ENCODE results near the gene SEMA3E.

Gene SEMA3E

DNA sequence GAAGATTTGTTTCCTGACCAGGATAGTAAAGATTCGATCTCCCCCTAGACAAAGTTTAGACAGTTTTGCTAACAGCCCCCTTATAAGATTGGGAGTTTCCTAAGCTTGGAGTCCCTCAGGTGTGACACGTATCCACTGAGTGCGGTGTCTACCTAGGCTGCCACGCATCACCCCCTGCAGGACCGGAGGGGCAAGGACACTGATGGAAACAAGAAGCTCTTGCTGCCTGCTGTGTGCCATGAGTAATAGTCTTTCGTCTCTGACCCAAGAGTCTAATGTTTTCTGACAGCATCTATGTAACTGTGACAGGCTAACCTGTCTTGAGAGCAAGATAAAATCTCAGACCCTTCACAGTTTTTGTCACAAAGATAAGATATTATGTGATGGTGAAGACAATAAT is 173.5 kb downstream of the SEMA3E start:
- ChIA-PET CTCF (interaction anchor here (1.1 kb wide), 1 partner anchor 47 kb away, joined by 3 read pairs; no protein-coding TSS in a partner anchor), POLR2A (no interaction called here)
- Histone ChIP-seq H3K36me3 (ENCODE audit: control insufficient read depth in 4 of 4, insufficient read depth in 4 of 4, low read length in 3 of 4) (no peaks in the 10 kb centered on the region), H3K9me3 (ENCODE audit: control extremely low read depth in 1 of 5, control insufficient read depth in 4 of 5, insufficient read depth in 2 of 5, low read depth in 1 of 5, low read length in 4 of 5) (no peaks in the 10 kb centered on the region), H3K27me3 (replicated peaks in 2 of 5; ENCODE audit: control insufficient read depth in 4 of 5, insufficient read depth in 5 of 5, low read length in 4 of 5) (no peaks in the 10 kb centered on the region), H3K27ac (ENCODE audit: insufficient read depth in 1 of 2, low read depth in 1 of 2, low read length in 2 of 2, poor library complexity in 1 of 2, severe bottlenecking in 2 of 2) (no peak overlapping the region), H3K4me3 (ENCODE audit: control insufficient read depth in 1 of 7, extremely low read depth in 1 of 7, insufficient read depth in 4 of 7, low read depth in 2 of 7, low read length in 6 of 7) (no peak overlapping the region), H3K4me1 (ENCODE audit: control extremely low read depth in 1 of 4, control insufficient read depth in 4 of 4, insufficient read depth in 4 of 4, low read length in 3 of 4) (no peaks in the 10 kb centered on the region)
- no peak for DNase-seq
- 77% methylated on average over 6 of the region's 6 CpGs for WGBS (ENCODE audit: insufficient coverage)

DNA sequence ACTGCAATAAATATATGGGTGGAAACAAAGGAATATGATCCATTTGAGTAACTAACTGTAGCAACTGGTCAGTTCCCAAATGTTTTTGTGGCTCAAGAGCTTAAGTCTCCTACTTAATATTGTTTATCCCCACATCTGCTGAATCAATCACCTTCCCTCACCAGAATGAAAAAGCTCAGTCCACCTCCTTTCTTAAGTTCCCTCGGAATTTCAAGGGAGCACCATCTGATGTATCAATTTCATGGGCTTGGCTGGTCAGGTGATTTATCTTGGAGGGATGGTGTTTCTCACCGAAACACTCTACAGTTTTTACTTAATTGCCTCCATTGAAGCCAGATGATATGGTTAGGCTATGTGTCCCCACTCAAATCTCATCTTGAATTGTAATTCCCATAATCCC is 176.6 kb downstream of the SEMA3E start:
- H3K4me1 ChIP-seq (ENCODE audit: control extremely low read depth in 1 of 4, control insufficient read depth in 4 of 4, insufficient read depth in 4 of 4, low read length in 3 of 4) = peaks cover 3 to 9% (median 5%) of the 10 kb centered on the region in 4 experiments
- H3K27me3 ChIP-seq (replicated peaks in 2 of 5; ENCODE audit: control insufficient read depth in 4 of 5, insufficient read depth in 5 of 5, low read length in 4 of 5) = no peaks in the 10 kb centered on the region
- no peak for DNase-seq
- H3K9me3 ChIP-seq (ENCODE audit: control extremely low read depth in 1 of 5, control insufficient read depth in 4 of 5, insufficient read depth in 2 of 5, low read depth in 1 of 5, low read length in 4 of 5) = no peaks in the 10 kb centered on the region
- CTCF ChIA-PET = no interaction called here
- no peak overlapping the region for H3K27ac ChIP-seq (ENCODE audit: insufficient read depth in 1 of 2, low read depth in 1 of 2, low read length in 2 of 2, poor library complexity in 1 of 2, severe bottlenecking in 2 of 2)
- no peaks in the 10 kb centered on the region for H3K36me3 ChIP-seq (ENCODE audit: control insufficient read depth in 4 of 4, insufficient read depth in 4 of 4, low read length in 3 of 4)
- WGBS (ENCODE audit: insufficient coverage) = no CpG with 5 or more reads among the region's 2 CpGs
- POLR2A ChIA-PET = no interaction called here
- H3K4me3 ChIP-seq (ENCODE audit: control insufficient read depth in 1 of 7, extremely low read depth in 1 of 7, insufficient read depth in 4 of 7, low read depth in 2 of 7, low read length in 6 of 7) = no peak overlapping the region

DNA sequence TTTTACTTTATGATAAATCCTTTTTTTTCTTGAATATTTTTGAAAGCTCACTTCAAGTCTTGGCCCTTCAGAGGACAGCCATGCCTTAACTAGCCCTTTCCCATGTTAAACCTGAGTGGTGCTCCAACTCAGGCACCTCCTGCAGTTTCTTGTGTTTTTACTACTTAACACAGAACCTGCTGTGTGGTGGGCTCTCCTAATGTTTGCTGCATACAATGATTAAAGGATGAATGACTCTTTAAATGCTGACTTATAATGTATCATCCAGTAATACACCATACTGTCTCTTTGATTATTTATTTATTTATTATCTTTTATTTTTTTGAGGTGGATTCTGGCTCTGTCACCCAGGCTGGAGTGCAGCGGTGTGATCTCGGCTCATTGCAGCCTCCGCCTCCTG is 179.4 kb downstream of the SEMA3E start:
- Histone ChIP-seq H3K9me3 (ENCODE audit: control extremely low read depth in 1 of 5, control insufficient read depth in 4 of 5, insufficient read depth in 2 of 5, low read depth in 1 of 5, low read length in 4 of 5) (no peaks in the 10 kb centered on the region), H3K27ac (ENCODE audit: insufficient read depth in 1 of 2, low read depth in 1 of 2, low read length in 2 of 2, poor library complexity in 1 of 2, severe bottlenecking in 2 of 2) (no peak overlapping the region), H3K27me3 (replicated peaks in 2 of 5; ENCODE audit: control insufficient read depth in 4 of 5, insufficient read depth in 5 of 5, low read length in 4 of 5) (no peaks in the 10 kb centered on the region), H3K4me3 (ENCODE audit: control insufficient read depth in 1 of 7, extremely low read depth in 1 of 7, insufficient read depth in 4 of 7, low read depth in 2 of 7, low read length in 6 of 7) (no peak overlapping the region), H3K4me1 (ENCODE audit: control extremely low read depth in 1 of 4, control insufficient read depth in 4 of 4, insufficient read depth in 4 of 4, low read length in 3 of 4) (peaks cover 3 to 9% (median 5%) of the 10 kb centered on the region in 4 experiments), H3K36me3 (ENCODE audit: control insufficient read depth in 4 of 4, insufficient read depth in 4 of 4, low read length in 3 of 4) (no peaks in the 10 kb centered on the region)
- ChIA-PET CTCF (no interaction called here), POLR2A (no interaction called here)
- DNase-seq = no peak
- 95% methylated on average over 3 of the region's 3 CpGs for WGBS (ENCODE audit: insufficient coverage)

DNA sequence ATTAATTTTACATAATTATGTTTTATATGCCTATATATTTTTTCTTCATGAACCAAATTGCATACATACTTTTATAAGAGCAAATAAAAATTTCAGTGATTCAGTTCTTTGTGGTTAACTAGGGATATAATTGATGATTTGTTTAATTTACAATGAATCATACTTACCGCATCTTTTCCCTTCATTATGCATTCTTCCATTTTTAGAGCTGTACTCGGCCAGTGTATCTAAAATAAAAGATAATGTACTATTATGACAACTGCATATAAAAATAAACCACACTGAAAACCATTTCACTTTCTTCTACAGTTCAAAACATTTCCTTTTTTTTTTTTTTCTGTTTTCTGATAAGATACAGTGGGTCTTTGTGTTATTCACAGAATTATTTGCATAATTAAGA is 179.9 kb downstream of the SEMA3E start:
- no peak for DNase-seq
- H3K4me1 ChIP-seq (ENCODE audit: control extremely low read depth in 1 of 4, control insufficient read depth in 4 of 4, insufficient read depth in 4 of 4, low read length in 3 of 4) = peaks cover 3 to 9% (median 5%) of the 10 kb centered on the region in 4 experiments
- ChIA-PET CTCF (no interaction called here), POLR2A (interaction anchor here (0.6 kb wide), 1 partner anchor 478 kb away, joined by 4 read pairs; no protein-coding TSS in a partner anchor)
- no peaks in the 10 kb centered on the region for H3K9me3 ChIP-seq (ENCODE audit: control extremely low read depth in 1 of 5, control insufficient read depth in 4 of 5, insufficient read depth in 2 of 5, low read depth in 1 of 5, low read length in 4 of 5)
- no CpG with 5 or more reads among the region's 2 CpGs for WGBS (ENCODE audit: insufficient coverage)
- H3K27ac ChIP-seq (ENCODE audit: insufficient read depth in 1 of 2, low read depth in 1 of 2, low read length in 2 of 2, poor library complexity in 1 of 2, severe bottlenecking in 2 of 2) = no peak overlapping the region
- H3K27me3 ChIP-seq (replicated peaks in 2 of 5; ENCODE audit: control insufficient read depth in 4 of 5, insufficient read depth in 5 of 5, low read length in 4 of 5) = no peaks in the 10 kb centered on the region
- no peak overlapping the region for H3K4me3 ChIP-seq (ENCODE audit: control insufficient read depth in 1 of 7, extremely low read depth in 1 of 7, insufficient read depth in 4 of 7, low read depth in 2 of 7, low read length in 6 of 7)
- H3K36me3 ChIP-seq (ENCODE audit: control insufficient read depth in 4 of 4, insufficient read depth in 4 of 4, low read length in 3 of 4) = no peaks in the 10 kb centered on the region

DNA sequence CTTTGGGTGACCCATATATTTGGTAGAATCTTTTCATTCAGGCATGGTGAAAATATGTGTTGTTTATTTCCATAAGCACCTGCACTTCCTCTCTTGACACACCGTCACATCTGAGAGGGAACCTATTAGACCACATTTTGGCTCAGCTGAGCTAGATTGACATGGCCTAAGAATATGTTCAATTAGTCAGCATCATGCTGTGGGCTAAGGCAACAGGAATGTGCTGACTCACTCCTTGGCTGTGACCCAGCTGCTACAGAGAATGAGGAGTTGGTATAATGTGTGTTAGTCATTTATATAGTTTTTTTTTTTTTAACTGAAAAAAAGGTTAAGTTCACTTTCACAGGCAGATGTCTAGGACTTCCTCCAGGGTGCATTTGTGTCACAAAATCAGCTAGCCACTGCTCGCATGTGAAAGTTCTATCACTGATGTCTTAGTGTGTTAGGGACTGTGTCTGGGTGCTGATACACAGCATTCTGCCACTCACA is 180.6 kb downstream of the SEMA3E start:
- H3K27ac ChIP-seq (ENCODE audit: insufficient read depth in 1 of 2, low read depth in 1 of 2, low read length in 2 of 2, poor library complexity in 1 of 2, severe bottlenecking in 2 of 2) = peak overlapping the region in 1 of 2 experiments; percentile 17
- DNase-seq = peak; percentile 95 to 99 (median 99)
- peaks cover 3 to 9% (median 5%) of the 10 kb centered on the region in 4 experiments for H3K4me1 ChIP-seq (ENCODE audit: control extremely low read depth in 1 of 4, control insufficient read depth in 4 of 4, insufficient read depth in 4 of 4, low read length in 3 of 4)
- 0% methylated on average over 2 of the region's 2 CpGs for WGBS (ENCODE audit: insufficient coverage)
- H3K9me3 ChIP-seq (ENCODE audit: control extremely low read depth in 1 of 5, control insufficient read depth in 4 of 5, insufficient read depth in 2 of 5, low read depth in 1 of 5, low read length in 4 of 5) = no peaks in the 10 kb centered on the region
- ChIA-PET CTCF (interaction anchor here (0.6 kb wide), 1 partner anchor 18 kb away, joined by 3 read pairs; no protein-coding TSS in a partner anchor), POLR2A (interaction anchor here (0.6 kb wide), 1 partner anchor 479 kb away, joined by 4 read pairs; no protein-coding TSS in a partner anchor)
- no peaks in the 10 kb centered on the region for H3K36me3 ChIP-seq (ENCODE audit: control insufficient read depth in 4 of 4, insufficient read depth in 4 of 4, low read length in 3 of 4)
- no peak overlapping the region for H3K4me3 ChIP-seq (ENCODE audit: control insufficient read depth in 1 of 7, extremely low read depth in 1 of 7, insufficient read depth in 4 of 7, low read depth in 2 of 7, low read length in 6 of 7)
- H3K27me3 ChIP-seq (replicated peaks in 2 of 5; ENCODE audit: control insufficient read depth in 4 of 5, insufficient read depth in 5 of 5, low read length in 4 of 5) = no peaks in the 10 kb centered on the region

DNA sequence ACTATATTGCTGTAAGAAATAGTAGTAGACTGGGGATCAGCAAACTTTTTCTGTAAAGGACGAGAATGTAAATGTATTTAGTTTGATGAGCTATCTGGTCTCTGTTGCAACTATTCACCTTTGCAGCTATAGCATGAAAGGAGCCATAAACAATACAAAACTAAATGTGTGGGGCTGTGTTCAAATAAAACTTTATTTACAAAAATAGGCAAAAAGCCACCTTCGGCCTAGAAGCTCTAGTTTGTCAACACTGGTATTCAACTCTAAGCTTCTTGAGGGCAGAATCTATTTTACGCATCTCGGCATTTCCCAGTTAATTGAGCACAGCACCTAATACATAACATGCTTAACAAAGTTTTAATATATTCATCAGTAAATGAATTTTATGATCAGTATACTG is 181.4 kb downstream of the SEMA3E start:
- no peaks in the 10 kb centered on the region for H3K36me3 ChIP-seq (ENCODE audit: control insufficient read depth in 4 of 4, insufficient read depth in 4 of 4, low read length in 3 of 4)
- 100% methylated on average over 1 of the region's 4 CpGs for WGBS (ENCODE audit: insufficient coverage)
- H3K4me1 ChIP-seq (ENCODE audit: control extremely low read depth in 1 of 4, control insufficient read depth in 4 of 4, insufficient read depth in 4 of 4, low read length in 3 of 4) = peaks cover 3 to 9% (median 5%) of the 10 kb centered on the region in 4 experiments
- H3K4me3 ChIP-seq (ENCODE audit: control insufficient read depth in 1 of 7, extremely low read depth in 1 of 7, insufficient read depth in 4 of 7, low read depth in 2 of 7, low read length in 6 of 7) = no peak overlapping the region
- CTCF ChIA-PET = no interaction called here
- H3K27ac ChIP-seq (ENCODE audit: insufficient read depth in 1 of 2, low read depth in 1 of 2, low read length in 2 of 2, poor library complexity in 1 of 2, severe bottlenecking in 2 of 2) = no peak overlapping the region
- no peaks in the 10 kb centered on the region for H3K27me3 ChIP-seq (replicated peaks in 2 of 5; ENCODE audit: control insufficient read depth in 4 of 5, insufficient read depth in 5 of 5, low read length in 4 of 5)
- H3K9me3 ChIP-seq (ENCODE audit: control extremely low read depth in 1 of 5, control insufficient read depth in 4 of 5, insufficient read depth in 2 of 5, low read depth in 1 of 5, low read length in 4 of 5) = no peaks in the 10 kb centered on the region
- POLR2A ChIA-PET = no interaction called here
- DNase-seq = no peak

DNA sequence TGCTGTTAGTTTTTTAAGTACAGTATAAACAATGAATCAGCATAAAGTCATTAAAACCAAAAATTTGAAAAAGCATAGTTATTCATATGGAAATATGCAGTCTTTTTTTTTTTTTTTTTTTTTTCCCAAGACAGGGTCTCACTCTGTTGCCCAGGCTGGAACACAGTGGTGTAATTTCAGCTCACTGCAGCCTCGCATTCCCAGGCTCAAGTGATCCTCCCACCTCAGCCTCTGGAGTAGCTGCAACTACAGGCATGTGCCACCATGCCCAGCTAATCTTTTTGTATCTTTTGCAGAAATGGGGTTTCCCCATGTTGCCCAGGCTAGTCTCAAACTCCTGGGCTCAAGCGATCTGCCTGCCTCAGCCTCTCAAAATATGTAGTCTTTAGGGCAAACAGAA is 182.0 kb downstream of the SEMA3E start:
- ChIA-PET CTCF (no interaction called here), POLR2A (no interaction called here)
- Histone ChIP-seq H3K4me1 (ENCODE audit: control extremely low read depth in 1 of 4, control insufficient read depth in 4 of 4, insufficient read depth in 4 of 4, low read length in 3 of 4) (peaks cover 3 to 9% (median 5%) of the 10 kb centered on the region in 4 experiments), H3K9me3 (ENCODE audit: control extremely low read depth in 1 of 5, control insufficient read depth in 4 of 5, insufficient read depth in 2 of 5, low read depth in 1 of 5, low read length in 4 of 5) (no peaks in the 10 kb centered on the region), H3K36me3 (ENCODE audit: control insufficient read depth in 4 of 4, insufficient read depth in 4 of 4, low read length in 3 of 4) (no peaks in the 10 kb centered on the region), H3K4me3 (ENCODE audit: control insufficient read depth in 1 of 7, extremely low read depth in 1 of 7, insufficient read depth in 4 of 7, low read depth in 2 of 7, low read length in 6 of 7) (no peak overlapping the region), H3K27me3 (replicated peaks in 2 of 5; ENCODE audit: control insufficient read depth in 4 of 5, insufficient read depth in 5 of 5, low read length in 4 of 5) (no peaks in the 10 kb centered on the region), H3K27ac (ENCODE audit: insufficient read depth in 1 of 2, low read depth in 1 of 2, low read length in 2 of 2, poor library complexity in 1 of 2, severe bottlenecking in 2 of 2) (no peak overlapping the region)
- WGBS (ENCODE audit: insufficient coverage) = 92% methylated on average over 1 of the region's 2 CpGs
- no peak for DNase-seq
